GM06990 (cell line): ENCODE data around the gene SLC9B1.

Experiments used
- DNase-seq: peaks from one replicate; pipeline ENCODE4 v3.0.0-alpha.2; 2011; ENCODE audit not compliant: insufficient read length; ENCODE audit errors: extremely low read depth
- H3K27me3 ChIP-seq: replicated peaks from 2 replicates; pipeline ENCODE4 v1.6.0; 2011; ENCODE audit warnings: low read length; ENCODE audit not compliant: control insufficient read depth, insufficient read depth
- H3K36me3 ChIP-seq: 2 replicates; pipeline ENCODE4 v1.5.1; 2011; ENCODE audit warnings: low read length; ENCODE audit not compliant: control insufficient read depth, insufficient read depth
- H3K4me3 ChIP-seq: replicated peaks from 2 replicates; pipeline ENCODE4 v1.5.1; 2011; ENCODE audit warnings: low read depth, mild to moderate bottlenecking, control low read depth, low read length
- TF ChIP-seq, protein P1 (sequence below): IDR thresholded peaks from 2 replicates; pipeline ENCODE4 v1.5.1; 2011; ENCODE audit warnings: low read length, control low read depth, mild to moderate bottlenecking, inconsistent platforms; ENCODE audit not compliant: insufficient read depth, poor library complexity, severe bottlenecking

SLC9B1 gene, protein sequence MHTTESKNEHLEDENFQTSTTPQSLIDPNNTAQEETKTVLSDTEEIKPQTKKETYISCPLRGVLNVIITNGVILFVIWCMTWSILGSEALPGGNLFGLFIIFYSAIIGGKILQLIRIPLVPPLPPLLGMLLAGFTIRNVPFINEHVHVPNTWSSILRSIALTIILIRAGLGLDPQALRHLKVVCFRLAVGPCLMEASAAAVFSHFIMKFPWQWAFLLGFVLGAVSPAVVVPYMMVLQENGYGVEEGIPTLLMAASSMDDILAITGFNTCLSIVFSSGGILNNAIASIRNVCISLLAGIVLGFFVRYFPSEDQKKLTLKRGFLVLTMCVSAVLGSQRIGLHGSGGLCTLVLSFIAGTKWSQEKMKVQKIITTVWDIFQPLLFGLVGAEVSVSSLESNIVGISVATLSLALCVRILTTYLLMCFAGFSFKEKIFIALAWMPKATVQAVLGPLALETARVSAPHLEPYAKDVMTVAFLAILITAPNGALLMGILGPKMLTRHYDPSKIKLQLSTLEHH

DNA sequence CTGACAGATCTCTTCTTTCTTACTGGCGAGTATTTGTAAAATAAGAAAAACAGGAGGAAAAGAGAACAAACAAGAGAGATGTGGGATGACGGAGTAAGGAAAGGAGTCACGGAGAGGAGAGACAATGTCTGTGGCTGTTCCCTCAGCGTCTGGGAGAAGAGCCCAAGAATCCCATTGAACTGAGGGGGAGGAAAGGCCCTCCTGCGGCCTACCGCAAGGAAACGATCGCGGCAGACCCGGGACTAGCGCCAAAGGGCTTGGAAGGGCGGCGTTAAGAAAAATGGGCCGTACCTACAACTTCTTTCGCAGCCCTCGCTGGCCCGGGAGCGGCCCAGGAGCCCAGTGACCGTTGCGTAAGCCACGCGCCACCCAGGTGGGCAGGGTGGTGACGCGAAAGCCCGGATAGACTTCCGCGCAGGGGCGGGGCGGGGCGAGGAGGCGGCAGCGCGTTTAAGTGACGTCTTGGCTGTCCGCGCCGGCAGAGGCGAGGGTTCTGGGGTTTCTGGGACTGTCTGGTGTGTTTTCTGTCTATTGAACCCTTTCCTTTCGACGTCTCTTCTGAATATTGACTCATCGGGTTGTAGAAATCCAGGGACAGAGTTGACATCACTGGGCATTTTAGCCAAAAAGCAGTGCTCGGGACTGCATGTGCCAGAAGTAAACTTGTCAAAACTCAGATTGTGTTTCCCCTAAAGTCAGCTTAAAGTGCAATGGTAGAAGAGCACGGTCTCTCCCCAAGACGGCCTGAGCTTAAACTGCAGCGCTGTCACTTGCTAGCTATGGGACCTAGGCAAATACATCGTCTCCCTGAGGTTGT, at the start of gene SLC9B1:
Gene SLC9B1, minus strand, starts transcription at position 398 of the 817 bp plus-strand sequence. CDS start 27,994 bp downstream, outside the sequence.
- no peaks in the 10 kb centered on the region for H3K27me3 ChIP-seq
- peak within 1 kb of the TSS; percentile 64 for H3K4me3 ChIP-seq
- peak; percentile 92 for DNase-seq
- H3K36me3 ChIP-seq = no peaks in the 10 kb centered on the region
- TF ChIP-seq, protein P1, sequence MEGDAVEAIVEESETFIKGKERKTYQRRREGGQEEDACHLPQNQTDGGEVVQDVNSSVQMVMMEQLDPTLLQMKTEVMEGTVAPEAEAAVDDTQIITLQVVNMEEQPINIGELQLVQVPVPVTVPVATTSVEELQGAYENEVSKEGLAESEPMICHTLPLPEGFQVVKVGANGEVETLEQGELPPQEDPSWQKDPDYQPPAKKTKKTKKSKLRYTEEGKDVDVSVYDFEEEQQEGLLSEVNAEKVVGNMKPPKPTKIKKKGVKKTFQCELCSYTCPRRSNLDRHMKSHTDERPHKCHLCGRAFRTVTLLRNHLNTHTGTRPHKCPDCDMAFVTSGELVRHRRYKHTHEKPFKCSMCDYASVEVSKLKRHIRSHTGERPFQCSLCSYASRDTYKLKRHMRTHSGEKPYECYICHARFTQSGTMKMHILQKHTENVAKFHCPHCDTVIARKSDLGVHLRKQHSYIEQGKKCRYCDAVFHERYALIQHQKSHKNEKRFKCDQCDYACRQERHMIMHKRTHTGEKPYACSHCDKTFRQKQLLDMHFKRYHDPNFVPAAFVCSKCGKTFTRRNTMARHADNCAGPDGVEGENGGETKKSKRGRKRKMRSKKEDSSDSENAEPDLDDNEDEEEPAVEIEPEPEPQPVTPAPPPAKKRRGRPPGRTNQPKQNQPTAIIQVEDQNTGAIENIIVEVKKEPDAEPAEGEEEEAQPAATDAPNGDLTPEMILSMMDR = no peak

DNA sequence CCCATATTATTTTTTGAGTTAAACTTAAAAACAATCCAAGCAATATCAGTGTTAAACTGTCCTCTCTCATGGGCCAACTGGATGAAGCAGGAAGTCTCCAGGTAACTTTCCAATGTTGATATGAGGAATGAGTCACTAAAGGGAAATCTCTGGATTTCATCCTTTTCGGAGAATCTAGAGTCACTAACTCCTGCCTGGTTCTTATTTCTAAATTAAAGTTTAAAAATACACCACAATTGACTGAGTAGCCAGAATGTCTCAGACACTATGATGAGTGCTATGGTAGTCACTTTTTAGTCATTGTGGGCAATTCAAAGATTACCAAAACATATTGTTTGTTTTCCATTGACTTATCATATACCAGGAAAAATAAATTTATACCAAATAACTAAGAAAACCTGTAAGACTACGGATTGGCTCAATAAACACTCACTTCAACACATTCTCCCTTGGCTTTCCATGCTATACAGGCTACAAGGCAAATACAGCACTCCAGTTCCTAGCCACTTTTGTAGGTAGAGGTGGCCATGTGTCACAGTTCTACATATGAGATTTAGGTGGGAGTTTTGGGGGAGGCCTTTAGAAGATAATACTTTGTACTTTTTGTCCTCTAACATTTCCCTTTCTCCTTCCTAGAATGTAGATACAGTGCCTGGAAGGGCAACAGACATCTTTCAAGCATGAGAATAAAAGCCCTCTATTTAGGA, 48.5 kb upstream of the SLC9B1 start:
- no peak for DNase-seq
- TF ChIP-seq, protein P1 = no peak
- Histone ChIP-seq H3K36me3 (no peaks in the 10 kb centered on the region; the same call in none of the 2 replicates), H3K27me3 (no peaks in the 10 kb centered on the region), H3K4me3 (no peak overlapping the region)

DNA sequence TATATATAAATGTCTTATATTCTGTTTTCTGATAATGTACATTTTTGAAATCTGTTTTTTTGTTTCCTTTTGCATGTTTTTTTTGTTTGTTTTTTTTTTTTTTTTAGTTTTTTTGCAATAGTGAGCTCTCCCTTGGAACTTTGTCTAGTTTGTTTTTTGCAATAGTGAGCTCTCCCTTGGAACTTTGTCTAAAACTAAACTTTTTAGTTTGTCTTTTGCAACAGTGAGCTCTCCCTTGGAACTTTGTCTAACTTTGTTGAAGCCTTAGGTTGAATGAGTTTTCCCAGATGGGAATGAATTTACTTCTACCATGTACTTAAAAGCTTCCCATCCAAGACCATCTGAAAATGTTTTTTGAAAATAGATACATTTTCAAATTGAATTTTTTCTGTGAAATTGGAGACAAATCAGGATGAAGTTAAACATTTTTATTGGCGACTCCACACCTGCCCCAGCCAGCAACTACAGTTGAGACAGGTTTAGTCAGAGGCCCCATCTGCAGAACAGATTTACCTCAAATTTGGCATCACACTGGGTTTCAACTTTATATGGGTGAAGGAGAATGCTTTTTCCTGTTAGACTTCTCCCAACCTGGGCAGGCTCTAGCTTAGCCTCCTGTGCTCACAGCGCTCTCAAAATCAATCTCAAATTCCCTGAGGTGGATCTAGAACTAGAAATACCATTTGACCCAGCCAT, 41.1 kb upstream of the SLC9B1 start:
- Histone ChIP-seq H3K4me3 (no peak overlapping the region), H3K27me3 (no peaks in the 10 kb centered on the region), H3K36me3 (no peaks in the 10 kb centered on the region)
- no peak for DNase-seq
- TF ChIP-seq, protein P1 = no peak

DNA sequence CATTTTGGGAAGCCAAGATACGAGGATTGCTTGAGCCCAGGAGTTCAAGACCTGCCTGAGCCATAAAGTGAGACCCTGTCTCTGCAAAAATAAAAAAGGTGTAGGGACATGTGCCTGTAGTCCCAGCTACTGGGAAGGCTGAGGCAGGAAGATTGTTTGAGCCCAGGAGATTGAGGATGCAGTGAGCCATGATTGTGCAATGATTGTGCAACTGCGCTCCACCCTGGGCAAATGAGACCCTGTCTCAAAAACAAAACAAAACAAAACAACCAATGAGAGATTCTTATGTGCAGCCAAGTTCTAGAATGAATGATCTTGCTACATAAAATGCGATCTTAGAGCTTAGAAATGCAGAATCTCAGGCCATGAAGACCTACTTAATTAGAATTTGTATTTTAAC, 34.5 kb upstream of the SLC9B1 start:
- TF ChIP-seq, protein P1 = no peak
- Histone ChIP-seq H3K36me3 (no peaks in the 10 kb centered on the region; the same call in 1 of the 2 replicates), H3K4me3 (no peak overlapping the region), H3K27me3 (no peaks in the 10 kb centered on the region)
- no peak for DNase-seq

DNA sequence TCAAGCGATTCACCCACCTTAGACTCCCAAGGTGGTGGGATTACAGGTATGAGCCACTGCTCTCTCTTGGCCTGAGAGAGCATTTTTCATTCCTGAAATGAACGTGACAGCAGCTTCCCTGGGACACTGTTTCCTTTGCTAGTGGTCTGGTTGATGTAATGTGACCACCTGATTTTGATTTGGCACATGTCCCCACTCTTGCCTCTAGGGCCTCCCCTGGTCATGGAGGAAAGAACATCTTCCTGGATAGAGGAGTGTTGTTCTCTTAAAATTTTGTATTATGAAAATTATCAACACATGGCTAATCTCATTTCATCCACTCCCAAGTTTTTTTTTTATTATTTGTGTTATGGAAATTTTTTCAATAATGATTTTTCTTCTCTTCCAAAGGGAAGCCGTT, 33.3 kb upstream of the SLC9B1 start:
- TF ChIP-seq, protein P1 = no peak
- peaks cover 2% of the 10 kb centered on the region for H3K36me3 ChIP-seq
- no peak overlapping the region for H3K4me3 ChIP-seq
- H3K27me3 ChIP-seq = no peaks in the 10 kb centered on the region
- no peak for DNase-seq
